TTC549 (cell line): ENCODE results near the gene MRPL18.
"Not testable (repeated sequence)": the region's sequence is repeated elsewhere in the genome, so short reads cannot be mapped to it uniquely, and the experiment has no call there.

Source experiments
- FAIRE-seq: peaks from 2 replicates; lab custom pipeline; 2012; peaks lifted over from hg19 to GRCh38; lab: Jason Lieb, UNC

Gene MRPL18

GRCh38 chr6:159777240-159777904, 12.9 kb upstream of the MRPL18 start:
- no peak for FAIRE-seq

- FAIRE-seq: no peak
These were observed 12.1 kb upstream of the MRPL18 start for GRCh38 chr6:159778131-159778530.

- no peak for FAIRE-seq
These were observed 11.6 kb upstream of the MRPL18 start for GRCh38 chr6:159778542-159779103.

GRCh38 chr6:159788276-159788675, 2.0 kb upstream of the MRPL18 start:
- no peak for FAIRE-seq

GRCh38 chr6:159788753-159789376, 1.4 kb upstream of the MRPL18 start:
- no peak for FAIRE-seq

GRCh38 chr6:159789377-159790148, 704 bp upstream of the MRPL18 start, which contains the start of gene TCP1:
Gene TCP1 (minus strand): TSS chr6:159789602. CDS start chr6:159789468, 134 bp downstream.
- FAIRE-seq: peak; percentile 93

GRCh38 chr6:159790956-159791598, 810 bp downstream of the MRPL18 start:
- no peak for FAIRE-seq

- not testable (repeated sequence) for FAIRE-seq
These were observed 4.7 kb downstream of the MRPL18 start for GRCh38 chr6:159794976-159795375.

- FAIRE-seq: no peak
These were observed 7.3 kb downstream of the MRPL18 start for GRCh38 chr6:159797554-159797953.

- FAIRE-seq: no peak
These were observed 10.0 kb downstream of the MRPL18 start, which contains the start of gene PNLDC1 for GRCh38 chr6:159800141-159800865. Gene PNLDC1 (plus strand): TSS chr6:159800276. CDS start chr6:159800308, 32 bp downstream.

GRCh38 chr6:159801935-159802334, 11.7 kb downstream of the MRPL18 start:
- no peak for FAIRE-seq

- FAIRE-seq: no peak
These were observed 14.2 kb downstream of the MRPL18 start for GRCh38 chr6:159804504-159804903.

GRCh38 chr6:159805440-159806020, 15.3 kb downstream of the MRPL18 start:
- FAIRE-seq: no peak

GRCh38 chr6:159806021-159806458, 15.8 kb downstream of the MRPL18 start:
- no peak for FAIRE-seq

GRCh38 chr6:159807150-159807858, 17.0 kb downstream of the MRPL18 start:
- no peak for FAIRE-seq

- FAIRE-seq: no peak
These were observed 18.4 kb downstream of the MRPL18 start for GRCh38 chr6:159808647-159809046.

- no peak for FAIRE-seq
These were observed 18.9 kb downstream of the MRPL18 start for GRCh38 chr6:159809149-159809548.

- no peak for FAIRE-seq
These were observed 23.5 kb downstream of the MRPL18 start for GRCh38 chr6:159813781-159814180.

GRCh38 chr6:159815410-159815809, 25.1 kb downstream of the MRPL18 start:
- no peak for FAIRE-seq

GRCh38 chr6:159816775-159817174, 26.5 kb downstream of the MRPL18 start:
- FAIRE-seq: not testable (repeated sequence)
